Measurements from ENCODE around the gene KRT7.

- no peak for TF ChIP-seq CTCF (IDR thresholded peaks at IDR 0.05; ENCODE audit: low read depth, low read length)
- no peak for TF ChIP-seq EZH2phosphoT487 (IDR thresholded peaks at IDR 0.05; ENCODE audit: low read depth)
Observed at GRCh38 chr12:52227606-52228166, 5.4 kb upstream of the KRT7 start.

Data from OCI-LY3 (cell line).